ENCODE results near the gene MED29. TPM values are rescaled to one million over a fixed set of nuclear protein-coding genes. Genes with fewer than 3 reads are reported as not detected.
A peak's percentile ranks its signal among the peaks of the same experiment; 100 is the strongest.

The MED29 gene
- total and polyA plus RNA-seq, 2 of the 13 experiments (the other 11 are each of a cell fraction or from before 2014, with no cell fraction given) = 14.0 to 19.7 TPM

- TF ChIP-seq NCOA2 (CRISPR knock-in tag; IDR thresholded peaks at IDR 0.05) = 0 out of 2 replicates have a peak, but pooled peaks have one; percentile 18
- peak; percentile 58 for TF ChIP-seq ZNF607 (CRISPR knock-in tag; IDR thresholded peaks at IDR 0.05; ENCODE audit: borderline replicate concordance)
- no peak for TF ChIP-seq ZNF546 (CRISPR knock-in tag; conservative IDR thresholded peaks at IDR 0.05)
- TF ChIP-seq, protein P1, sequence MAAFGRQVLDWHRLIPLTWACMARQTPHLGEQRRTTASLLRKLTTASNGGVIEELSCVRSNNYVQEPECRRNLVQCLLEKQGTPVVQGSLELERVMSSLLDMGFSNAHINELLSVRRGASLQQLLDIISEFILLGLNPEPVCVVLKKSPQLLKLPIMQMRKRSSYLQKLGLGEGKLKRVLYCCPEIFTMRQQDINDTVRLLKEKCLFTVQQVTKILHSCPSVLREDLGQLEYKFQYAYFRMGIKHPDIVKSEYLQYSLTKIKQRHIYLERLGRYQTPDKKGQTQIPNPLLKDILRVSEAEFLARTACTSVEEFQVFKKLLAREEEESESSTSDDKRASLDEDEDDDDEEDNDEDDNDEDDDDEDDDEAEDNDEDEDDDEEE (CRISPR knock-in tag; IDR thresholded peaks at IDR 0.05) = no peak; the same call in 1 of the 2 replicates
- peak; percentile 83; the same call in 1 of the 2 replicates for TF ChIP-seq ZNF468 (CRISPR knock-in tag; IDR thresholded peaks at IDR 0.05)
- 0 out of 2 replicates have a peak, but pooled peaks have one; percentile 39 for TF ChIP-seq NAIF1 (CRISPR knock-in tag; IDR thresholded peaks at IDR 0.05; ENCODE audit: borderline replicate concordance)
- TF ChIP-seq ZNF432 (CRISPR knock-in tag; IDR thresholded peaks at IDR 0.05; ENCODE audit: borderline replicate concordance) = no peak
- no peak for TF ChIP-seq FOXP4 (CRISPR knock-in tag; IDR thresholded peaks at IDR 0.05)
- TF ChIP-seq PHF8 (CRISPR knock-in tag; IDR thresholded peaks at IDR 0.05) = peak; percentile 84
- TF ChIP-seq RAD21 (CRISPR knock-in tag; IDR thresholded peaks at IDR 0.05) = 0 out of 2 replicates have a peak, but pooled peaks have one; percentile 16
- TF ChIP-seq ZBTB7B (CRISPR knock-in tag; IDR thresholded peaks at IDR 0.05) = peak; percentile 65; the same call in 1 of the 2 replicates
- TF ChIP-seq, protein P2, sequence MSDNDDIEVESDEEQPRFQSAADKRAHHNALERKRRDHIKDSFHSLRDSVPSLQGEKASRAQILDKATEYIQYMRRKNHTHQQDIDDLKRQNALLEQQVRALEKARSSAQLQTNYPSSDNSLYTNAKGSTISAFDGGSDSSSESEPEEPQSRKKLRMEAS (IDR thresholded peaks at IDR 0.05) = peak; percentile 57
- no peak for TF ChIP-seq TERF1 (CRISPR knock-in tag; IDR thresholded peaks at IDR 0.05)
- peak; percentile 91 for TF ChIP-seq ARID4A (CRISPR knock-in tag; IDR thresholded peaks at IDR 0.05; ENCODE audit: borderline replicate concordance)
- 0 out of 2 replicates have a peak, but pooled peaks have one; percentile 83 for TF ChIP-seq ZNF776 (CRISPR knock-in tag; IDR thresholded peaks at IDR 0.05)
- peak; percentile 67; the same call in 1 of the 2 replicates for TF ChIP-seq ZNF782 (CRISPR knock-in tag; IDR thresholded peaks at IDR 0.05; ENCODE audit: borderline replicate concordance)
- peak; percentile 82; the same call in 1 of the 2 replicates for TF ChIP-seq ARHGAP35 (CRISPR knock-in tag; IDR thresholded peaks at IDR 0.05; ENCODE audit: borderline replicate concordance)
- TF ChIP-seq HDAC6 (IDR thresholded peaks at IDR 0.05; ENCODE audit: low read depth, low read length) = no peak
Observed at GRCh38 chr19:39390751-39391437, at the start of gene MED29, which contains the start of gene PAF1 (continued).

Measured in HepG2 (cell line).